Fibroblast of lung (primary cell): ENCODE results near the gene ABLIM2. TPM values are rescaled to one million over a fixed set of nuclear protein-coding genes. Genes with fewer than 3 reads are reported as not detected.

Experiments
- DNase-seq, 2 donors: peaks; one replicate each; pipeline versions ENCODE4 v3.0.0 to v3.0.0-alpha.2; 2010; ENCODE audit warnings: low read depth in 2 of 2
- H2AFZ ChIP-seq: 2 replicates; pipeline ENCODE4 v1.5.1; 2012; ENCODE audit warnings: low read length, control low read depth, inconsistent platforms
- H3K27ac ChIP-seq: 2 replicates; pipeline ENCODE4 v1.5.1; 2011; ENCODE audit warnings: low read length, control low read depth; ENCODE audit not compliant: insufficient read depth
- H3K27me3 ChIP-seq: 2 replicates; pipeline ENCODE4 v1.5.1; 2011; ENCODE audit warnings: mild to moderate bottlenecking, low read length; ENCODE audit not compliant: control insufficient read depth, insufficient read depth
- H3K36me3 ChIP-seq: 2 replicates; pipeline ENCODE4 v1.5.1; 2011; ENCODE audit warnings: low read length; ENCODE audit not compliant: control insufficient read depth, insufficient read depth
- H3K4me1 ChIP-seq: 2 replicates; pipeline ENCODE4 v1.5.1; 2011; ENCODE audit warnings: low read length; ENCODE audit not compliant: control insufficient read depth, insufficient read depth; ENCODE audit errors: extremely low read depth
- H3K4me2 ChIP-seq: 2 replicates; pipeline ENCODE4 v1.5.1; 2011; ENCODE audit warnings: low read length, control low read depth; ENCODE audit not compliant: insufficient read depth; ENCODE audit errors: extremely low read depth
- H3K4me3 ChIP-seq, 4 experiments: fragments of 200-600 bp in 1 of 4; sonication (generic) in 1 of 4; replicated peaks in 1 of 4; 2 replicates each; pipeline ENCODE4 v1.5.1; 2011 to 2016; ENCODE audit warnings: low read length in 4 of 4, low read depth in 3 of 4, mild to moderate bottlenecking in 3 of 4, control low read depth in 2 of 4, inconsistent platforms in 1 of 4, mixed read lengths in 1 of 4; ENCODE audit not compliant: insufficient read depth in 1 of 4; ENCODE audit errors: control extremely low read depth in 1 of 4
- H3K79me2 ChIP-seq: 2 replicates; pipeline ENCODE4 v1.5.1; 2012; ENCODE audit warnings: mild to moderate bottlenecking, low read length, inconsistent platforms; ENCODE audit not compliant: control insufficient read depth, insufficient read depth
- H3K9ac ChIP-seq: 2 replicates; pipeline ENCODE4 v1.5.1; 2011; ENCODE audit warnings: mild to moderate bottlenecking, low read length, control low read depth; ENCODE audit not compliant: insufficient read depth
- H3K9me3 ChIP-seq: 2 replicates; pipeline ENCODE4 v1.5.1; 2012; ENCODE audit warnings: low read depth, low read length; ENCODE audit not compliant: control insufficient read depth, insufficient read depth
- H4K20me1 ChIP-seq: 2 replicates; pipeline ENCODE4 v1.5.1; 2011; ENCODE audit warnings: low read length; ENCODE audit not compliant: control insufficient read depth, insufficient read depth; ENCODE audit errors: extremely low read depth
- CTCF ChIP-seq, 2 donors: IDR thresholded peaks in 1 of 2; conservative IDR thresholded peaks in 1 of 2; 1 replicate in 1 of 2; 2 replicates in 1 of 2; pipeline ENCODE4 v1.5.1; 2011 to 2012; ENCODE audit warnings: low read length in 2 of 2, control low read depth in 1 of 2, inconsistent platforms in 1 of 2, low read depth in 1 of 2, mild to moderate bottlenecking in 1 of 2
- EZH2 ChIP-seq: IDR thresholded peaks from 2 replicates; pipeline ENCODE4 v1.5.1; 2012; ENCODE audit warnings: low read length, control low read depth, mild to moderate bottlenecking; ENCODE audit errors: missing control alignments
- polyA plus RNA-seq, 2 donors: library from polyadenylated mRNA; depleted of rRNA in 1 of 2; stranded (reverse) in 1 of 2; unstranded in 1 of 2; fragments of >200 nt; gene quantifications; 2 replicates each; pipeline ENCODE4 v1.2.1, GENCODE V29; 2011 to 2012; ENCODE audit warnings: missing spikeins in 1 of 2
- total RNA-seq: library from RNA; depleted of rRNA; stranded (reverse); fragments of >200 nt; gene quantifications from 2 replicates; pipeline ENCODE4 v1.2.1, GENCODE V29; 2014

Gene ABLIM2
- total and polyA plus RNA-seq, 2 donors (not counting 1 experiment from before 2014, with no cell fraction given), result 0.66 to 2.6 TPM

- H4K20me1 ChIP-seq, result no peaks in the 10 kb centered on the region
- no peaks in the 10 kb centered on the region for H3K36me3 ChIP-seq
- H3K27ac ChIP-seq, result no peak overlapping the region
- no peak overlapping the region for H2AFZ ChIP-seq
- H3K9me3 ChIP-seq, result no peaks in the 10 kb centered on the region
- H3K4me1 ChIP-seq, result no peaks in the 10 kb centered on the region
- TF ChIP-seq EZH2, result no peak
- TF ChIP-seq CTCF (conservative IDR thresholded peaks at IDR 0.05 in 1 of 2, IDR thresholded peaks at IDR 0.05 in 1 of 2; ENCODE audit: low read depth in 1 of 2, low read length in 2 of 2), result no peak
- H3K27me3 ChIP-seq, result no peaks in the 10 kb centered on the region
- H3K4me3 ChIP-seq, result no peak overlapping the region
- H3K4me2 ChIP-seq, result no peak overlapping the region
- no peaks in the 10 kb centered on the region for H3K79me2 ChIP-seq
- H3K9ac ChIP-seq, result no peak overlapping the region
- DNase-seq, result no peak
Measured at GRCh38 chr4:8115916-8116315, 42.7 kb downstream of the ABLIM2 start.

GRCh38 chr4:8115203-8115520 lies 43.5 kb downstream of the ABLIM2 start:
- Histone ChIP-seq H3K27me3 (no peaks in the 10 kb centered on the region), H4K20me1 (no peaks in the 10 kb centered on the region), H3K9ac (no peak overlapping the region), H3K36me3 (no peaks in the 10 kb centered on the region), H2AFZ (no peak overlapping the region), H3K4me2 (no peak overlapping the region), H3K4me1 (no peaks in the 10 kb centered on the region), H3K79me2 (no peaks in the 10 kb centered on the region), H3K4me3 (no peak overlapping the region), H3K27ac (no peak overlapping the region), H3K9me3 (no peaks in the 10 kb centered on the region)
- no peak for DNase-seq
- TF ChIP-seq CTCF (conservative IDR thresholded peaks at IDR 0.05 in 1 of 2, IDR thresholded peaks at IDR 0.05 in 1 of 2; ENCODE audit: low read depth in 1 of 2, low read length in 2 of 2), result no peak
- TF ChIP-seq EZH2, result no peak

DNA sequence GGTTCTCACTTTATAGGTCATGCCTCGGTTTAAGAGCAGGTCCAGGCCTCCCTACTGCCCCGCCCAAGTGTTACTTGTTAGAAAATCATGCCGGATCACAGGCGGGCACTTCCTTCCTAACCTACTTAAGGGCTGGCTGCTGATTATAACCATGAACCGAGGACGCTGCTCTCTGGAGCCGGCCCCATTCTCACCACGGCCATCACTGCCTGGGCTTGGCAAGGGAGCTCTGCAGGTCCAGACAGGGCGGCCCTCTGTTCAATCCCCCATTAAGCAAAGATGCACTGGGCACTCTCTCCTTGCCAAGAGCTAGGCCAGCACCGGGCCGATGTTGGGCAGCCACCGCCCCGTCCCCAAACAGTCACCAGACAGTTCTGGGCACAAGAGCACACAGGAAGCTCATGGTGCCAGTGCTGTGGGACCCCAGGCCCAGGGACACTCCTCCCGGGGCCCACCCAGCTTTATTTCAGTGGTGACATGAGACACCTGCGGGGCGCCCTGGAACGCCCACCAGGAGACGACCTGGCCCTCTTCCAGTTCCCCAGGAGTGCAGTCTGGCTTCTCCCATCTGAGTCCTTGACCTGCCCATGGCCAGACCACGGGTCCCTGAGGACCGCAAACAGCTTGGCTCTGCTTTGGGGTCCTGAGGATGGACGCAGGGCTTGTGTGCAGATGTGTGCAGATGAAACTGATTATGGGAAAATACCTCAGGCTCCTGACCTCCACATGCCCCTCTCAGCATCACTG lies 44.0 kb downstream of the ABLIM2 start:
- Histone ChIP-seq H3K9me3 (no peaks in the 10 kb centered on the region), H3K9ac (no peak overlapping the region), H3K27ac (no peak overlapping the region), H3K4me2 (no peak overlapping the region), H3K4me1 (no peaks in the 10 kb centered on the region), H4K20me1 (no peaks in the 10 kb centered on the region), H3K27me3 (no peaks in the 10 kb centered on the region), H2AFZ (no peak overlapping the region), H3K36me3 (no peaks in the 10 kb centered on the region), H3K79me2 (no peaks in the 10 kb centered on the region), H3K4me3 (no peak overlapping the region)
- no peak for DNase-seq
- TF ChIP-seq CTCF (conservative IDR thresholded peaks at IDR 0.05 in 1 of 2, IDR thresholded peaks at IDR 0.05 in 1 of 2; ENCODE audit: low read depth in 1 of 2, low read length in 2 of 2) (no peak), EZH2 (no peak)
